AG09319 (cell line): ENCODE measurements around the gene RMND1.

Source experiments
- DNase-seq: peaks from one replicate; pipeline ENCODE4 v3.0.0-alpha.2; 2010; ENCODE audit warnings: low read depth; ENCODE audit errors: extremely low read depth
- CTCF ChIP-seq: IDR thresholded peaks from 2 replicates; pipeline ENCODE4 v1.5.1; 2011; ENCODE audit warnings: low read depth, mild to moderate bottlenecking, inconsistent platforms, low read length, moderate library complexity

RMND1 gene

GRCh38 chr6:151417477-151417876 lies 34.4 kb downstream of the RMND1 start:
- no peak for DNase-seq
- no peak for TF ChIP-seq CTCF

GRCh38 chr6:151414641-151415260 lies 37.2 kb downstream of the RMND1 start:
- TF ChIP-seq CTCF, result no peak
- no peak for DNase-seq

- DNase-seq, result no peak
- no peak for TF ChIP-seq CTCF
Observed at GRCh38 chr6:151413372-151414145, 38.4 kb downstream of the RMND1 start.

- TF ChIP-seq CTCF, result no peak
- DNase-seq, result no peak
Observed at GRCh38 chr6:151412909-151413308, 39.0 kb downstream of the RMND1 start.

- no peak for TF ChIP-seq CTCF
- no peak for DNase-seq
Observed at GRCh38 chr6:151409679-151410078, 42.2 kb downstream of the RMND1 start.

GRCh38 chr6:151409260-151409659 lies 42.7 kb downstream of the RMND1 start:
- TF ChIP-seq CTCF, result no peak
- DNase-seq, result no peak

- TF ChIP-seq CTCF, result no peak
- no peak for DNase-seq
Observed at GRCh38 chr6:151408858-151409257, 43.1 kb downstream of the RMND1 start.
